SH-SY5Y (cell line): ENCODE data around the gene CASKIN2.

Source experiments
- GATA2 ChIP-seq: IDR thresholded peaks from 2 replicates; pipeline ENCODE4 v1.6.1; 2011; ENCODE audit warnings: mild to moderate bottlenecking, low read depth, low read length
- GATA3 ChIP-seq: IDR thresholded peaks from 2 replicates; pipeline ENCODE4 v1.6.1; 2011; ENCODE audit warnings: low read depth, mild to moderate bottlenecking, low read length, moderate library complexity

GRCh38 chr17:75485688-75486087 is 29.6 kb downstream of the CASKIN2 start:
- no peak for TF ChIP-seq GATA3
- TF ChIP-seq GATA2, result no peak
